GM12878 (cell line): ENCODE measurements around the gene MTA3. TPM values are rescaled to one million over a fixed set of nuclear protein-coding genes. Genes with fewer than 3 reads are reported as not detected.

Experiments
- ATAC-seq: fragments of 200-7000 bp; cut with Tn5 transposase; 3 replicates; pipeline ENCODE4 v1.9.1; 2020; ENCODE audit warnings: mild to moderate bottlenecking, moderate library complexity
- BruUV-seq: library from RNA; stranded (reverse); fragments of 400-500 nt; replicated peaks from 2 replicates; lab custom pipeline; 2021; lab: Mats Ljungman, UMichigan
- CTCF ChIA-PET: fragments of 300-600 bp; sonication (Branson Sonifier 250); formaldehyde crosslinking; extraction: SDS; loops from one replicate; lab custom pipeline; 2021; ENCODE audit warnings: inconsistent platforms; lab: Yijun Ruan, JAX
- POLR2A ChIA-PET: fragments of 350-600 bp; formaldehyde crosslinking; extraction: SDS; loops from one replicate; lab custom pipeline; 2021; ENCODE audit warnings: inconsistent platforms; lab: Charles Lee
- RAD21 ChIA-PET: fragments of 300-600 bp; sonication (Branson Sonifier 250); formaldehyde crosslinking; loops from one replicate; lab custom pipeline; 2023; ENCODE audit warnings: antibody characterized with exemption; ENCODE audit not compliant: unreplicated experiment; lab: Charles Lee
- SMC1A ChIA-PET: fragments of 300-600 bp; sonication (Branson Sonifier 250); formaldehyde crosslinking; loops from one replicate; lab custom pipeline; 2023; ENCODE audit not compliant: unreplicated experiment, uncharacterized antibody; lab: Charles Lee
- DNase-seq: peaks from one replicate; pipeline ENCODE4 v3.0.0-alpha.2; 2011; ENCODE audit warnings: low read depth, low spot score
- FAIRE-seq: peaks from 3 replicates; lab custom pipeline; 2011; peaks lifted over from hg19 to GRCh38; lab: Jason Lieb, UNC
- H2AFZ ChIP-seq: 2 replicates; pipeline ENCODE4 v1.6.0; 2011; ENCODE audit warnings: low read depth, low read length, control low read depth; ENCODE audit not compliant: control insufficient read depth
- H3K27ac ChIP-seq: 2 replicates; pipeline ENCODE4 v1.5.1; 2011; ENCODE audit warnings: control low read depth; ENCODE audit not compliant: control insufficient read depth, insufficient read depth
- H3K27me3 ChIP-seq, 2 experiments: replicated peaks in 1 of 2; 2 replicates each; pipeline versions ENCODE4 v1.6.0 to v1.6.1; 2011; ENCODE audit warnings: low read length in 1 of 2; ENCODE audit not compliant: control insufficient read depth in 2 of 2, insufficient read depth in 2 of 2
- H3K36me3 ChIP-seq, 2 experiments: 2 replicates each; pipeline ENCODE4 v1.5.1; 2011; ENCODE audit warnings: low read length in 1 of 2; ENCODE audit not compliant: control insufficient read depth in 2 of 2, insufficient read depth in 2 of 2
- H3K4me1 ChIP-seq: 2 replicates; pipeline ENCODE4 v1.6.1; 2011; ENCODE audit warnings: mild to moderate bottlenecking, low read length, moderate library complexity, mixed read lengths; ENCODE audit not compliant: control insufficient read depth, insufficient read depth
- H3K4me2 ChIP-seq: 2 replicates; pipeline ENCODE4 v1.6.0; 2011; ENCODE audit warnings: control low read depth; ENCODE audit not compliant: control insufficient read depth, insufficient read depth
- H3K4me3 ChIP-seq: fragments of 200-600 bp; sonication (generic); 2 replicates; pipeline ENCODE4 v1.5.1; 2016
- H3K79me2 ChIP-seq: 2 replicates; pipeline ENCODE4 v1.6.0; 2011; ENCODE audit warnings: low read length; ENCODE audit not compliant: control insufficient read depth, insufficient read depth
- H3K9ac ChIP-seq: 2 replicates; pipeline ENCODE4 v1.8.0; 2011; ENCODE audit warnings: low read length, control low read depth, mixed read lengths; ENCODE audit not compliant: control insufficient read depth, insufficient read depth
- H3K9me3 ChIP-seq: replicated peaks from 3 replicates; pipeline ENCODE4 v1.5.1; 2011; ENCODE audit warnings: mild to moderate bottlenecking, low read length; ENCODE audit not compliant: control insufficient read depth, insufficient read depth
- H4K20me1 ChIP-seq: 2 replicates; pipeline ENCODE4 v1.6.0; 2011; ENCODE audit not compliant: control insufficient read depth, insufficient read depth
- BACH1 ChIP-seq: fragments of 450-650 bp; IDR thresholded peaks from 2 replicates; pipeline ENCODE4 v1.6.1; 2017; ENCODE audit warnings: mild to moderate bottlenecking, borderline replicate concordance
- CREM ChIP-seq: IDR thresholded peaks from 2 replicates; pipeline ENCODE4 v1.6.1; 2014; ENCODE audit warnings: antibody characterized with exemption, low read depth
- FOXK2 ChIP-seq: fragments of 450-650 bp; IDR thresholded peaks from 2 replicates; pipeline ENCODE4 v1.6.1; 2017; ENCODE audit warnings: mild to moderate bottlenecking, moderate library complexity
- IKZF2 ChIP-seq, 2 experiments: fragments of 450-650 bp; IDR thresholded peaks; 2 replicates each; pipeline ENCODE4 v1.6.1; 2017; ENCODE audit warnings: mild to moderate bottlenecking in 2 of 2, moderate library complexity in 2 of 2
- NFYA ChIP-seq: IDR thresholded peaks from 2 replicates; pipeline ENCODE4 v1.6.1; 2011; ENCODE audit warnings: low read depth, mild to moderate bottlenecking, low read length, improper control_type of control experiment, borderline replicate concordance
- SIX5 ChIP-seq: IDR thresholded peaks from 2 replicates; pipeline ENCODE4 v1.6.1; 2011; ENCODE audit warnings: mild to moderate bottlenecking, low read depth, low read length, moderate library complexity; ENCODE audit not compliant: severe bottlenecking
- WGBS: methylation state at CpG from one replicate; pipeline ENCODE4 v1.1.6; 2016; ENCODE audit warnings: low lambda C conversion rate; ENCODE audit not compliant: insufficient replicate concordance, insufficient coverage; ENCODE audit errors: missing lambda C conversion rate; 5-methylcytosine and 5-hydroxymethylcytosine counted together
- in situ Hi-C: fragments of 300-500 bp; cut with MboI; formaldehyde crosslinking; loops from 9 replicates; pipeline ENCODE4 v1.14.3; 2018; ENCODE audit warnings: mixed read lengths
- intact Hi-C: fragments of 100-400 bp; cut with micrococcal nuclease; formaldehyde crosslinking; loops from one replicate; pipeline ENCODE4 v1.14.2; 2022; ENCODE audit not compliant: unreplicated experiment
- polyA plus RNA-seq, 11 experiments: library from polyadenylated mRNA; depleted of rRNA in 4 of 11; unstranded in 6 of 11; stranded (reverse) in 5 of 11; fragments of >200 nt; fragmentation: Nextera tagmentation in 4 of 11; fragmentation: Illumina TruSeq in 1 of 11; extraction: Ambion mirVana in 4 of 11; extraction: Trizol in 1 of 11; gene quantifications; 1 replicate in 1 of 11; 2 replicates in 10 of 11; pipeline versions ENCODE4 v1.2.1 to v1.2.3, GENCODE V29; 2011 to 2016; ENCODE audit warnings: inconsistent platforms in 2 of 11, missing spikeins in 2 of 11, low read depth in 1 of 11
- total RNA-seq, 4 experiments: library from RNA; depleted of rRNA in 3 of 4; stranded (reverse); fragments of >200 nt in 3 of 4; fragmentation: Illumina TruSeq in 1 of 4; extraction: Trizol in 1 of 4; gene quantifications; 2 replicates each; pipeline versions ENCODE4 v1.2.1 to v1.2.3, GENCODE V29; 2013 to 2021
- TF ChIP-seq, protein P1 (sequence below): fragments of 450-650 bp; formaldehyde crosslinking; IDR thresholded peaks from 2 replicates; pipeline ENCODE4 v1.4.0; 2020; ENCODE audit warnings: mild to moderate bottlenecking, moderate library complexity
- TF ChIP-seq, protein P2 (sequence below): IDR thresholded peaks from 2 replicates; pipeline ENCODE4 v1.6.1; 2012; ENCODE audit warnings: mild to moderate bottlenecking, low read depth, low read length
- TF ChIP-seq, protein P3 (sequence below): IDR thresholded peaks from 2 replicates; pipeline ENCODE4 v1.6.1; 2012; ENCODE audit warnings: low read length, inconsistent platforms
- TF ChIP-seq, protein P4 (sequence below): fragments of 450-650 bp; IDR thresholded peaks from 2 replicates; pipeline ENCODE4 v1.6.1; 2017; ENCODE audit warnings: low read depth, mild to moderate bottlenecking, moderate library complexity

Gene MTA3
- total and polyA plus RNA-seq, 10 of the 15 experiments (the other 5 are each of a cell fraction or from before 2014, with no cell fraction given) = 17.6 to 45.5 (median 26.5) TPM

GRCh38 chr2:42567364-42567763 lies 1.1 kb upstream of the MTA3 start (continued):
- TF ChIP-seq, protein P1, sequence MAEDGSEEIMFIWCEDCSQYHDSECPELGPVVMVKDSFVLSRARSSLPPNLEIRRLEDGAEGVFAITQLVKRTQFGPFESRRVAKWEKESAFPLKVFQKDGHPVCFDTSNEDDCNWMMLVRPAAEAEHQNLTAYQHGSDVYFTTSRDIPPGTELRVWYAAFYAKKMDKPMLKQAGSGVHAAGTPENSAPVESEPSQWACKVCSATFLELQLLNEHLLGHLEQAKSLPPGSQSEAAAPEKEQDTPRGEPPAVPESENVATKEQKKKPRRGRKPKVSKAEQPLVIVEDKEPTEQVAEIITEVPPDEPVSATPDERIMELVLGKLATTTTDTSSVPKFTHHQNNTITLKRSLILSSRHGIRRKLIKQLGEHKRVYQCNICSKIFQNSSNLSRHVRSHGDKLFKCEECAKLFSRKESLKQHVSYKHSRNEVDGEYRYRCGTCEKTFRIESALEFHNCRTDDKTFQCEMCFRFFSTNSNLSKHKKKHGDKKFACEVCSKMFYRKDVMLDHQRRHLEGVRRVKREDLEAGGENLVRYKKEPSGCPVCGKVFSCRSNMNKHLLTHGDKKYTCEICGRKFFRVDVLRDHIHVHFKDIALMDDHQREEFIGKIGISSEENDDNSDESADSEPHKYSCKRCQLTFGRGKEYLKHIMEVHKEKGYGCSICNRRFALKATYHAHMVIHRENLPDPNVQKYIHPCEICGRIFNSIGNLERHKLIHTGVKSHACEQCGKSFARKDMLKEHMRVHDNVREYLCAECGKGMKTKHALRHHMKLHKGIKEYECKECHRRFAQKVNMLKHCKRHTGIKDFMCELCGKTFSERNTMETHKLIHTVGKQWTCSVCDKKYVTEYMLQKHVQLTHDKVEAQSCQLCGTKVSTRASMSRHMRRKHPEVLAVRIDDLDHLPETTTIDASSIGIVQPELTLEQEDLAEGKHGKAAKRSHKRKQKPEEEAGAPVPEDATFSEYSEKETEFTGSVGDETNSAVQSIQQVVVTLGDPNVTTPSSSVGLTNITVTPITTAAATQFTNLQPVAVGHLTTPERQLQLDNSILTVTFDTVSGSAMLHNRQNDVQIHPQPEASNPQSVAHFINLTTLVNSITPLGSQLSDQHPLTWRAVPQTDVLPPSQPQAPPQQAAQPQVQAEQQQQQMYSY = no peak
- TF ChIP-seq BACH1 = no peak
- TF ChIP-seq, all 136 proteins: peak for 0

GRCh38 chr2:42567806-42568400 lies 529 bp upstream of the MTA3 start:
- peak overlapping the region; percentile 86 for H3K4me2 ChIP-seq
- no peaks in the 10 kb centered on the region for H3K27me3 ChIP-seq
- peak overlapping the region; percentile 60 for H3K9ac ChIP-seq
- H2AFZ ChIP-seq = peak overlapping the region; percentile 77
- in situ Hi-C loops = no loop called here
- WGBS = 7% methylated on average over 11 of the region's 12 CpGs
- ChIA-PET CTCF (interaction anchor here (1.0 to 2.4 kb wide), 4 partner anchors 7 to 96 kb away, joined by 4 to 12 read pairs (median 5); no protein-coding TSS in a partner anchor), SMC1A (interaction anchor here (0.5 to 3.9 kb wide), 10 partner anchors 7 to 418 kb away, joined by 3 to 15 read pairs (median 5); no protein-coding TSS in a partner anchor), RAD21 (interaction anchor here (1.4 kb wide), 1 partner anchor 70 kb away, joined by 8 read pairs; no protein-coding TSS in a partner anchor), POLR2A (interaction anchor here (0.9 to 1.1 kb wide), 3 partner anchors 29 to 70 kb away, joined by 3 to 4 read pairs (median 3); no protein-coding TSS in a partner anchor)
- H3K9me3 ChIP-seq = no peaks in the 10 kb centered on the region
- no TSS peak for BruUV-seq
- peak overlapping the region; percentile 39; the same call in 1 of the 2 replicates for H3K4me3 ChIP-seq
- H3K36me3 ChIP-seq = no peaks in the 10 kb centered on the region
- ATAC-seq (peak; percentile 81), DNase-seq (peak; percentile 48), FAIRE-seq (peak; percentile 23)
- peaks cover 20% of the 10 kb centered on the region for H3K79me2 ChIP-seq
- peak overlapping the region; percentile 72 for H3K27ac ChIP-seq
- H4K20me1 ChIP-seq = no peaks in the 10 kb centered on the region
- intact Hi-C loops = loop anchor here (2.0 kb wide), 1 partner anchor 31 kb away; no protein-coding TSS in a partner anchor
- peaks cover 24% of the 10 kb centered on the region for H3K4me1 ChIP-seq
- TF ChIP-seq, protein P2, sequence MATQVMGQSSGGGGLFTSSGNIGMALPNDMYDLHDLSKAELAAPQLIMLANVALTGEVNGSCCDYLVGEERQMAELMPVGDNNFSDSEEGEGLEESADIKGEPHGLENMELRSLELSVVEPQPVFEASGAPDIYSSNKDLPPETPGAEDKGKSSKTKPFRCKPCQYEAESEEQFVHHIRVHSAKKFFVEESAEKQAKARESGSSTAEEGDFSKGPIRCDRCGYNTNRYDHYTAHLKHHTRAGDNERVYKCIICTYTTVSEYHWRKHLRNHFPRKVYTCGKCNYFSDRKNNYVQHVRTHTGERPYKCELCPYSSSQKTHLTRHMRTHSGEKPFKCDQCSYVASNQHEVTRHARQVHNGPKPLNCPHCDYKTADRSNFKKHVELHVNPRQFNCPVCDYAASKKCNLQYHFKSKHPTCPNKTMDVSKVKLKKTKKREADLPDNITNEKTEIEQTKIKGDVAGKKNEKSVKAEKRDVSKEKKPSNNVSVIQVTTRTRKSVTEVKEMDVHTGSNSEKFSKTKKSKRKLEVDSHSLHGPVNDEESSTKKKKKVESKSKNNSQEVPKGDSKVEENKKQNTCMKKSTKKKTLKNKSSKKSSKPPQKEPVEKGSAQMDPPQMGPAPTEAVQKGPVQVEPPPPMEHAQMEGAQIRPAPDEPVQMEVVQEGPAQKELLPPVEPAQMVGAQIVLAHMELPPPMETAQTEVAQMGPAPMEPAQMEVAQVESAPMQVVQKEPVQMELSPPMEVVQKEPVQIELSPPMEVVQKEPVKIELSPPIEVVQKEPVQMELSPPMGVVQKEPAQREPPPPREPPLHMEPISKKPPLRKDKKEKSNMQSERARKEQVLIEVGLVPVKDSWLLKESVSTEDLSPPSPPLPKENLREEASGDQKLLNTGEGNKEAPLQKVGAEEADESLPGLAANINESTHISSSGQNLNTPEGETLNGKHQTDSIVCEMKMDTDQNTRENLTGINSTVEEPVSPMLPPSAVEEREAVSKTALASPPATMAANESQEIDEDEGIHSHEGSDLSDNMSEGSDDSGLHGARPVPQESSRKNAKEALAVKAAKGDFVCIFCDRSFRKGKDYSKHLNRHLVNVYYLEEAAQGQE = no peak
- TF ChIP-seq, protein P3, sequence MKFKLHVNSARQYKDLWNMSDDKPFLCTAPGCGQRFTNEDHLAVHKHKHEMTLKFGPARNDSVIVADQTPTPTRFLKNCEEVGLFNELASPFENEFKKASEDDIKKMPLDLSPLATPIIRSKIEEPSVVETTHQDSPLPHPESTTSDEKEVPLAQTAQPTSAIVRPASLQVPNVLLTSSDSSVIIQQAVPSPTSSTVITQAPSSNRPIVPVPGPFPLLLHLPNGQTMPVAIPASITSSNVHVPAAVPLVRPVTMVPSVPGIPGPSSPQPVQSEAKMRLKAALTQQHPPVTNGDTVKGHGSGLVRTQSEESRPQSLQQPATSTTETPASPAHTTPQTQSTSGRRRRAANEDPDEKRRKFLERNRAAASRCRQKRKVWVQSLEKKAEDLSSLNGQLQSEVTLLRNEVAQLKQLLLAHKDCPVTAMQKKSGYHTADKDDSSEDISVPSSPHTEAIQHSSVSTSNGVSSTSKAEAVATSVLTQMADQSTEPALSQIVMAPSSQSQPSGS = no peak
- TF ChIP-seq, protein P4, sequence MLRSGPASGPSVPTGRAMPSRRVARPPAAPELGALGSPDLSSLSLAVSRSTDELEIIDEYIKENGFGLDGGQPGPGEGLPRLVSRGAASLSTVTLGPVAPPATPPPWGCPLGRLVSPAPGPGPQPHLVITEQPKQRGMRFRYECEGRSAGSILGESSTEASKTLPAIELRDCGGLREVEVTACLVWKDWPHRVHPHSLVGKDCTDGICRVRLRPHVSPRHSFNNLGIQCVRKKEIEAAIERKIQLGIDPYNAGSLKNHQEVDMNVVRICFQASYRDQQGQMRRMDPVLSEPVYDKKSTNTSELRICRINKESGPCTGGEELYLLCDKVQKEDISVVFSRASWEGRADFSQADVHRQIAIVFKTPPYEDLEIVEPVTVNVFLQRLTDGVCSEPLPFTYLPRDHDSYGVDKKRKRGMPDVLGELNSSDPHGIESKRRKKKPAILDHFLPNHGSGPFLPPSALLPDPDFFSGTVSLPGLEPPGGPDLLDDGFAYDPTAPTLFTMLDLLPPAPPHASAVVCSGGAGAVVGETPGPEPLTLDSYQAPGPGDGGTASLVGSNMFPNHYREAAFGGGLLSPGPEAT = peak; percentile 59
- no peak for TF ChIP-seq FOXK2
- TF ChIP-seq SIX5 = no peak
- TF ChIP-seq IKZF2 (IDR thresholded peaks at IDR 0.05) = peak; percentile 46 to 59; a peak in 2 of 4 replicates
- no peak for TF ChIP-seq NFYA
- TF ChIP-seq CREM = 0 out of 2 replicates have a peak, but pooled peaks have one; percentile 17
